C4-2B (cell line): ENCODE measurements around the gene TMTC4.

Source experiments
- ZFX ChIP-seq: fragments of 450-650 bp; IDR thresholded peaks from 2 replicates; pipeline ENCODE4 v1.6.1; 2017
- TF ChIP-seq, protein P1 (sequence below): fragments of 450-650 bp; conservative IDR thresholded peaks from 2 replicates; pipeline ENCODE4 v1.5.1; 2017; ENCODE audit warnings: mild to moderate bottlenecking

DNA sequence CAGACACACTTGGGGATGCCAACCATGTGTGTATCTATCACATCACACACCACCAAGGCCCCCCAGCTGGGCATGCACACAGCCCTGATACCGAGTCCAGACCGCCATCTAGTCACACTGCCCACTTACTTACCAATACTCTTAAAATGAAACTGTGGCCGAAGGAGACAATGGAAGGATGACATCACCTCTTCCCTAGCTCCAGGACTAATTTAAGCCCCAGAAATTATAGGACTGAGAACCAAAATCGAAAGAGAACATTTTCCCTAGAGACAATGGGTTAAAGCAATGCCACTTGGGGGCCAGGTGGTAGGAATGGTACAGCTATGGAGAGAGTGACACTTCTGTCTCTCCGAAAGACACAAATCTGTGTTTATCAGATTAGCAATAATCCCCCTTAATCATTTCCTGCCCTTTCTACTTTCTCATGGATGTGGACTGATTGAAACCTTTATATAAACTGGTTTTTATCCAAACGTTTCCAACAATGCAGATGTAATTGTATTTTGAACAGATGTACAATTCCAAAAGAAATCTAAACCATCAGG is 85.3 kb downstream of the TMTC4 start:
- TF ChIP-seq, protein P1, sequence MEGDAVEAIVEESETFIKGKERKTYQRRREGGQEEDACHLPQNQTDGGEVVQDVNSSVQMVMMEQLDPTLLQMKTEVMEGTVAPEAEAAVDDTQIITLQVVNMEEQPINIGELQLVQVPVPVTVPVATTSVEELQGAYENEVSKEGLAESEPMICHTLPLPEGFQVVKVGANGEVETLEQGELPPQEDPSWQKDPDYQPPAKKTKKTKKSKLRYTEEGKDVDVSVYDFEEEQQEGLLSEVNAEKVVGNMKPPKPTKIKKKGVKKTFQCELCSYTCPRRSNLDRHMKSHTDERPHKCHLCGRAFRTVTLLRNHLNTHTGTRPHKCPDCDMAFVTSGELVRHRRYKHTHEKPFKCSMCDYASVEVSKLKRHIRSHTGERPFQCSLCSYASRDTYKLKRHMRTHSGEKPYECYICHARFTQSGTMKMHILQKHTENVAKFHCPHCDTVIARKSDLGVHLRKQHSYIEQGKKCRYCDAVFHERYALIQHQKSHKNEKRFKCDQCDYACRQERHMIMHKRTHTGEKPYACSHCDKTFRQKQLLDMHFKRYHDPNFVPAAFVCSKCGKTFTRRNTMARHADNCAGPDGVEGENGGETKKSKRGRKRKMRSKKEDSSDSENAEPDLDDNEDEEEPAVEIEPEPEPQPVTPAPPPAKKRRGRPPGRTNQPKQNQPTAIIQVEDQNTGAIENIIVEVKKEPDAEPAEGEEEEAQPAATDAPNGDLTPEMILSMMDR: no peak
- no peak for TF ChIP-seq ZFX
